GM23338 (cell line): ENCODE data around the gene DTHD1.

ENCODE experiments used
- CREB1 ChIP-seq: fragments of 250-450 bp; sonication (Bioruptor Pico); IDR thresholded peaks from 2 replicates; pipeline ENCODE4 v1.5.0; 2020; ENCODE audit warnings: low read depth, mild to moderate bottlenecking, moderate library complexity
- CTCF ChIP-seq, 2 experiments: fragments of 200-600 bp in 1 of 2; sonication (generic) in 1 of 2; conservative IDR thresholded peaks; 2 replicates each; pipeline versions ENCODE4 v1.5.1 to v1.6.1; 2016 to 2017; ENCODE audit warnings: antibody characterized with exemption in 2 of 2, low read depth in 2 of 2, mild to moderate bottlenecking in 2 of 2, moderate library complexity in 1 of 2
- EZH2 ChIP-seq: fragments of 200-600 bp; sonication (generic); IDR thresholded peaks from one replicate; pipeline ENCODE4 v1.8.0; 2017; ENCODE audit warnings: antibody characterized with exemption, mild to moderate bottlenecking, low read depth; ENCODE audit not compliant: unreplicated experiment
- EZH2phosphoT487 ChIP-seq: fragments of 200-600 bp; sonication (generic); IDR thresholded peaks from one replicate; pipeline ENCODE4 v1.8.1; 2018; ENCODE audit warnings: antibody characterized with exemption; ENCODE audit not compliant: unreplicated experiment
- JUNB ChIP-seq: IDR thresholded peaks from one replicate; pipeline ENCODE4 v1.6.1; 2016; ENCODE audit warnings: antibody characterized with exemption; ENCODE audit not compliant: unreplicated experiment
- POLR2AphosphoS5 ChIP-seq: IDR thresholded peaks from 2 replicates; pipeline ENCODE4 v1.6.1; 2016; ENCODE audit warnings: antibody characterized with exemption, low read depth
- ZNF331 ChIP-seq: fragments of 250-450 bp; sonication (Bioruptor Pico); IDR thresholded peaks from 2 replicates; pipeline ENCODE4 v1.5.0; 2020; ENCODE audit warnings: low read depth, mild to moderate bottlenecking, moderate library complexity
- TF ChIP-seq, protein P1 (sequence below): IDR thresholded peaks from one replicate; pipeline ENCODE4 v1.6.1; 2018; ENCODE audit warnings: antibody characterized with exemption; ENCODE audit not compliant: unreplicated experiment
- TF ChIP-seq, protein P2 (sequence below): IDR thresholded peaks from 2 replicates; pipeline ENCODE4 v1.6.1; 2016; ENCODE audit warnings: antibody characterized with exemption

GRCh38 chr4:36254371-36254770, 27.0 kb upstream of the DTHD1 start:
- TF ChIP-seq, protein P1, sequence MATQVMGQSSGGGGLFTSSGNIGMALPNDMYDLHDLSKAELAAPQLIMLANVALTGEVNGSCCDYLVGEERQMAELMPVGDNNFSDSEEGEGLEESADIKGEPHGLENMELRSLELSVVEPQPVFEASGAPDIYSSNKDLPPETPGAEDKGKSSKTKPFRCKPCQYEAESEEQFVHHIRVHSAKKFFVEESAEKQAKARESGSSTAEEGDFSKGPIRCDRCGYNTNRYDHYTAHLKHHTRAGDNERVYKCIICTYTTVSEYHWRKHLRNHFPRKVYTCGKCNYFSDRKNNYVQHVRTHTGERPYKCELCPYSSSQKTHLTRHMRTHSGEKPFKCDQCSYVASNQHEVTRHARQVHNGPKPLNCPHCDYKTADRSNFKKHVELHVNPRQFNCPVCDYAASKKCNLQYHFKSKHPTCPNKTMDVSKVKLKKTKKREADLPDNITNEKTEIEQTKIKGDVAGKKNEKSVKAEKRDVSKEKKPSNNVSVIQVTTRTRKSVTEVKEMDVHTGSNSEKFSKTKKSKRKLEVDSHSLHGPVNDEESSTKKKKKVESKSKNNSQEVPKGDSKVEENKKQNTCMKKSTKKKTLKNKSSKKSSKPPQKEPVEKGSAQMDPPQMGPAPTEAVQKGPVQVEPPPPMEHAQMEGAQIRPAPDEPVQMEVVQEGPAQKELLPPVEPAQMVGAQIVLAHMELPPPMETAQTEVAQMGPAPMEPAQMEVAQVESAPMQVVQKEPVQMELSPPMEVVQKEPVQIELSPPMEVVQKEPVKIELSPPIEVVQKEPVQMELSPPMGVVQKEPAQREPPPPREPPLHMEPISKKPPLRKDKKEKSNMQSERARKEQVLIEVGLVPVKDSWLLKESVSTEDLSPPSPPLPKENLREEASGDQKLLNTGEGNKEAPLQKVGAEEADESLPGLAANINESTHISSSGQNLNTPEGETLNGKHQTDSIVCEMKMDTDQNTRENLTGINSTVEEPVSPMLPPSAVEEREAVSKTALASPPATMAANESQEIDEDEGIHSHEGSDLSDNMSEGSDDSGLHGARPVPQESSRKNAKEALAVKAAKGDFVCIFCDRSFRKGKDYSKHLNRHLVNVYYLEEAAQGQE, result no peak
- no peak for TF ChIP-seq EZH2phosphoT487
- TF ChIP-seq CTCF (conservative IDR thresholded peaks at IDR 0.05; ENCODE audit: low read depth in 2 of 2), result no peak
- TF ChIP-seq CREB1 (CRISPR knock-in tag), result no peak
- TF ChIP-seq EZH2, result no peak
- TF ChIP-seq POLR2AphosphoS5, result no peak
- no peak for TF ChIP-seq JUNB
- TF ChIP-seq, protein P2, sequence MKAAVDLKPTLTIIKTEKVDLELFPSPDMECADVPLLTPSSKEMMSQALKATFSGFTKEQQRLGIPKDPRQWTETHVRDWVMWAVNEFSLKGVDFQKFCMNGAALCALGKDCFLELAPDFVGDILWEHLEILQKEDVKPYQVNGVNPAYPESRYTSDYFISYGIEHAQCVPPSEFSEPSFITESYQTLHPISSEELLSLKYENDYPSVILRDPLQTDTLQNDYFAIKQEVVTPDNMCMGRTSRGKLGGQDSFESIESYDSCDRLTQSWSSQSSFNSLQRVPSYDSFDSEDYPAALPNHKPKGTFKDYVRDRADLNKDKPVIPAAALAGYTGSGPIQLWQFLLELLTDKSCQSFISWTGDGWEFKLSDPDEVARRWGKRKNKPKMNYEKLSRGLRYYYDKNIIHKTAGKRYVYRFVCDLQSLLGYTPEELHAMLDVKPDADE, result no peak
- TF ChIP-seq ZNF331, result no peak
